Hepatocyte (in vitro differentiated cells): ENCODE data around the gene SCAPER. TPM values are rescaled to one million over a fixed set of nuclear protein-coding genes. Genes with fewer than 3 reads are reported as not detected.

Experiments
- DNase-seq: peaks from one replicate; pipeline ENCODE4 v3.0.0-alpha.2; 2016; ENCODE audit warnings: low spot score
- H2AFZ ChIP-seq: fragments of 200-600 bp; sonication (generic); 2 replicates; pipeline ENCODE4 v1.6.0; 2016; ENCODE audit warnings: antibody characterized with exemption, mild to moderate bottlenecking
- H3K27ac ChIP-seq: fragments of 200-600 bp; sonication (generic); 2 replicates; pipeline ENCODE4 v1.5.1; 2016; ENCODE audit warnings: mild to moderate bottlenecking
- H3K27me3 ChIP-seq: fragments of 200-600 bp; sonication (generic); 2 replicates; pipeline ENCODE4 v1.6.1; 2016
- H3K36me3 ChIP-seq: fragments of 200-600 bp; sonication (generic); replicated peaks from 2 replicates; pipeline ENCODE4 v1.5.1; 2016; ENCODE audit warnings: low read depth; ENCODE audit not compliant: insufficient read depth
- H3K4me1 ChIP-seq: fragments of 200-600 bp; sonication (generic); 2 replicates; pipeline ENCODE4 v1.5.1; 2016; ENCODE audit warnings: mild to moderate bottlenecking, moderate library complexity; ENCODE audit not compliant: insufficient read depth
- H3K4me2 ChIP-seq: fragments of 200-600 bp; sonication (generic); 2 replicates; pipeline ENCODE4 v1.6.0; 2016
- H3K4me3 ChIP-seq: fragments of 200-600 bp; sonication (generic); 2 replicates; pipeline ENCODE4 v1.5.1; 2016; ENCODE audit warnings: mild to moderate bottlenecking
- H3K79me2 ChIP-seq: fragments of 200-600 bp; sonication (generic); 2 replicates; pipeline ENCODE4 v1.6.0; 2017; ENCODE audit warnings: mild to moderate bottlenecking
- H3K9me2 ChIP-seq: fragments of 200-600 bp; sonication (generic); replicated peaks from 2 replicates; pipeline ENCODE4 v1.6.0; 2017; ENCODE audit warnings: mild to moderate bottlenecking; ENCODE audit not compliant: insufficient read depth
- H3K9me3 ChIP-seq: fragments of 200-600 bp; sonication (generic); 2 replicates; pipeline ENCODE4 v1.5.1; 2016; ENCODE audit warnings: low read depth, mild to moderate bottlenecking
- H4K20me1 ChIP-seq: fragments of 200-600 bp; sonication (generic); 2 replicates; pipeline ENCODE4 v1.6.0; 2016; ENCODE audit warnings: mild to moderate bottlenecking; ENCODE audit not compliant: insufficient read depth, poor library complexity, severe bottlenecking
- CTCF ChIP-seq: fragments of 200-600 bp; sonication (generic); IDR thresholded peaks from 2 replicates; pipeline ENCODE4 v1.5.1; 2016; ENCODE audit warnings: antibody characterized with exemption, mild to moderate bottlenecking; ENCODE audit not compliant: poor library complexity
- EZH2 ChIP-seq: fragments of 200-600 bp; sonication (generic); IDR thresholded peaks from 2 replicates; pipeline ENCODE4 v1.6.1; 2016; ENCODE audit warnings: antibody characterized with exemption, mild to moderate bottlenecking, borderline replicate concordance
- EZH2phosphoT487 ChIP-seq: fragments of 200-600 bp; sonication (generic); IDR thresholded peaks from one replicate; pipeline ENCODE4 v1.6.1; 2018; ENCODE audit warnings: antibody characterized with exemption, mild to moderate bottlenecking, low read depth, moderate library complexity; ENCODE audit not compliant: unreplicated experiment, severe bottlenecking
- WGBS: methylation state at CpG from one replicate; pipeline ENCODE4 v1.1.6; 2016; ENCODE audit warnings: low lambda C conversion rate; ENCODE audit errors: missing lambda C conversion rate; 5-methylcytosine and 5-hydroxymethylcytosine counted together
- polyA plus RNA-seq: library from polyadenylated mRNA; unstranded; fragments of >200 nt; fragmentation: Nextera tagmentation; extraction: Ambion mirVana; gene quantifications from 2 replicates; pipeline ENCODE4 v1.2.1, GENCODE V29; 2016
- total RNA-seq: library from RNA; depleted of rRNA; stranded (reverse); fragments of >200 nt; gene quantifications from 2 replicates; pipeline ENCODE4 v1.2.3, GENCODE V29; 2014

Gene SCAPER
- total and polyA plus RNA-seq, 2 experiments from 2014 or later = 20.8 to 27.4 TPM

GRCh38 chr15:76353023-76353577 lies 552.0 kb downstream of the SCAPER start:
- no peaks in the 10 kb centered on the region for H3K9me3 ChIP-seq
- H3K27ac ChIP-seq = no peak overlapping the region
- no peaks in the 10 kb centered on the region for H3K36me3 ChIP-seq
- H3K4me3 ChIP-seq = no peak overlapping the region
- H3K4me1 ChIP-seq = peaks cover 9% of the 10 kb centered on the region
- no peak for DNase-seq
- 83% methylated on average over 1 of the region's 1 CpG for WGBS
- H4K20me1 ChIP-seq = no peaks in the 10 kb centered on the region
- peaks cover 16% of the 10 kb centered on the region for H3K79me2 ChIP-seq
- H3K4me2 ChIP-seq = peak overlapping the region; percentile 43
- peaks cover 5% of the 10 kb centered on the region for H3K27me3 ChIP-seq
- no peaks in the 10 kb centered on the region for H3K9me2 ChIP-seq
- no peak for TF ChIP-seq EZH2
- H2AFZ ChIP-seq = no peak overlapping the region

GRCh38 chr15:76349301-76350070 lies 555.7 kb downstream of the SCAPER start:
- H4K20me1 ChIP-seq = no peaks in the 10 kb centered on the region
- H3K27ac ChIP-seq = no peak overlapping the region
- WGBS = 85% methylated on average over 1 of the region's 1 CpG
- H3K4me1 ChIP-seq = peaks cover 18% of the 10 kb centered on the region
- no peak overlapping the region for H2AFZ ChIP-seq
- H3K36me3 ChIP-seq = no peaks in the 10 kb centered on the region
- TF ChIP-seq EZH2phosphoT487 (no peak), EZH2 (no peak), CTCF (no peak)
- no peak overlapping the region for H3K4me2 ChIP-seq
- peaks cover 16% of the 10 kb centered on the region for H3K79me2 ChIP-seq
- H3K9me2 ChIP-seq = no peaks in the 10 kb centered on the region
- no peak for DNase-seq
- H3K4me3 ChIP-seq = no peak overlapping the region
- no peaks in the 10 kb centered on the region for H3K9me3 ChIP-seq
- H3K27me3 ChIP-seq = peaks cover 42% of the 10 kb centered on the region

DNA sequence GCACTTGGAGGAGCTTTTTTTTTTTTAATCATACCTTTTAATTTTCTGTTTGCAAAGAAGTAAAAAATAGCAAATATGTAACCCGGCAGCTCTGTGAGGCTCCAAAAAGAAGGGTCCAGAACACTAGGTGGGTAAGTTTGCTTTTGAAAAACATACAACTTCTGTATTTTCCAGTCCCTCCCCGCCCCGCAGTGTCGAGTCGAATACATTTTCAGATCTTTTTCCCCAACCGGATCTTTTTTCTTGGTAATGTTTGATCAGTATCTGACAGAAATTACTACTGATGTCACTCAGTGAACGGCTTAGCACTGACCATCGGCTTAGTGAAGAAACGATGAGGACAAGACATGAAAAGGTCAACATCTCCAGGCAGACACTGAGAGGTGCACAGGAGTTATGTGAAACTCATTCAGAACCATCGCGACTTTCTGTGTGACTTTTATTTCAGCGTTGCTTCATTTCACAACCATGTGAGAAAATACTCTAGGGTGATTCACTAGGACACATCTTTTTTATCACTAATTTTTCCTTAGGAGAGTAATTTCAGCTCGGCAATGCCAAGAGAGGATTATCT lies 557.6 kb downstream of the SCAPER start:
- TF ChIP-seq EZH2phosphoT487 = peak; percentile 34
- TF ChIP-seq EZH2 = peak; percentile 78
- no peak for TF ChIP-seq CTCF
- no peaks in the 10 kb centered on the region for H3K9me2 ChIP-seq
- H4K20me1 ChIP-seq = no peaks in the 10 kb centered on the region
- peaks cover 20% of the 10 kb centered on the region for H3K79me2 ChIP-seq
- H3K4me3 ChIP-seq = peak overlapping the region; percentile 62
- no peaks in the 10 kb centered on the region for H3K36me3 ChIP-seq
- peak overlapping the region; percentile 97 for H3K4me2 ChIP-seq
- H2AFZ ChIP-seq = no peak overlapping the region
- WGBS = 19% methylated on average over 13 of the region's 13 CpGs
- H3K27me3 ChIP-seq = peaks cover 61% of the 10 kb centered on the region
- peak; percentile 17 for DNase-seq
- no peaks in the 10 kb centered on the region for H3K9me3 ChIP-seq
- H3K4me1 ChIP-seq = peaks cover 27% of the 10 kb centered on the region
- H3K27ac ChIP-seq = peak overlapping the region; percentile 92
